SU-DHL-6 (cell line): Measurements from ENCODE around the gene FYCO1.

Experiments
- H2AFZ ChIP-seq: fragments of 200-600 bp; sonication (generic); 2 replicates; pipeline ENCODE4 v1.6.1; 2014; ENCODE audit warnings: low read depth, mild to moderate bottlenecking, moderate library complexity, mixed read lengths, antibody characterized with exemption, low read length; ENCODE audit not compliant: severe bottlenecking
- H3F3A ChIP-seq: fragments of 200-600 bp; shearing (Covaris generic); 2 replicates; pipeline ENCODE4 v1.6.0; 2016; ENCODE audit warnings: antibody characterized with exemption, mild to moderate bottlenecking; ENCODE audit not compliant: insufficient read depth
- H3K27ac ChIP-seq: fragments of 200-600 bp; sonication (generic); 2 replicates; pipeline ENCODE4 v1.5.1; 2016; ENCODE audit warnings: low read depth, mild to moderate bottlenecking, low read length, moderate library complexity, mixed read lengths
- H3K27me3 ChIP-seq: fragments of 200-600 bp; sonication (generic), shearing (Covaris generic); 2 replicates; pipeline ENCODE4 v1.6.0; 2014; ENCODE audit warnings: mild to moderate bottlenecking, low read length
- H3K36me3 ChIP-seq: fragments of 200-600 bp; sonication (generic); 2 replicates; pipeline ENCODE4 v1.6.1; 2014; ENCODE audit warnings: mild to moderate bottlenecking, low read length, mixed read lengths
- H3K4me2 ChIP-seq: fragments of 300-600, 200-600 bp; shearing (Covaris generic), sonication (generic); 2 replicates; pipeline ENCODE4 v1.6.0; 2014; ENCODE audit warnings: low read length, low read depth, mild to moderate bottlenecking; ENCODE audit not compliant: poor library complexity, severe bottlenecking
- H3K4me3 ChIP-seq: fragments of 200-600 bp; sonication (generic); 2 replicates; pipeline ENCODE4 v1.5.1; 2014; ENCODE audit warnings: antibody characterized with exemption, low read length, mild to moderate bottlenecking, mixed read lengths; ENCODE audit not compliant: insufficient read depth, poor library complexity, severe bottlenecking
- H3K79me2 ChIP-seq: fragments of 200-600 bp; sonication (generic); 2 replicates; pipeline ENCODE4 v1.6.1; 2014; ENCODE audit warnings: mild to moderate bottlenecking, low read length, moderate library complexity; ENCODE audit not compliant: insufficient read depth
- H3K9ac ChIP-seq: fragments of 200-600 bp; sonication (generic); 2 replicates; pipeline ENCODE4 v1.7.0; 2014; ENCODE audit warnings: mild to moderate bottlenecking, low read length
- H3K9me2 ChIP-seq: fragments of 200-600 bp; sonication (generic); replicated peaks from 2 replicates; pipeline ENCODE4 v1.6.1; 2014; ENCODE audit warnings: low read length; ENCODE audit not compliant: insufficient read depth
- H3K9me3 ChIP-seq: fragments of 200-600 bp; sonication (generic); 2 replicates; pipeline ENCODE4 v1.6.1; 2014; ENCODE audit warnings: low read length, mixed read lengths; ENCODE audit not compliant: insufficient read depth
- H4K20me1 ChIP-seq: fragments of 200-600 bp; sonication (generic); 2 replicates; pipeline ENCODE4 v1.6.1; 2014; ENCODE audit warnings: low read depth, mild to moderate bottlenecking, antibody characterized with exemption, low read length, moderate library complexity, mixed read lengths
- EZH2phosphoT487 ChIP-seq: fragments of 200-600 bp; sonication (generic), shearing (Covaris generic); conservative IDR thresholded peaks from 2 replicates; pipeline ENCODE4 v1.6.1; 2018; ENCODE audit warnings: mild to moderate bottlenecking, antibody characterized with exemption, low read length, moderate library complexity, mixed read lengths
- TF ChIP-seq, protein P1 (sequence below): fragments of 200-600 bp; sonication (generic); IDR thresholded peaks from one replicate; pipeline ENCODE4 v1.5.1; 2017; ENCODE audit warnings: antibody characterized with exemption, mild to moderate bottlenecking, low read length, moderate library complexity; ENCODE audit not compliant: insufficient read depth, poor library complexity, severe bottlenecking

The FYCO1 gene

DNA sequence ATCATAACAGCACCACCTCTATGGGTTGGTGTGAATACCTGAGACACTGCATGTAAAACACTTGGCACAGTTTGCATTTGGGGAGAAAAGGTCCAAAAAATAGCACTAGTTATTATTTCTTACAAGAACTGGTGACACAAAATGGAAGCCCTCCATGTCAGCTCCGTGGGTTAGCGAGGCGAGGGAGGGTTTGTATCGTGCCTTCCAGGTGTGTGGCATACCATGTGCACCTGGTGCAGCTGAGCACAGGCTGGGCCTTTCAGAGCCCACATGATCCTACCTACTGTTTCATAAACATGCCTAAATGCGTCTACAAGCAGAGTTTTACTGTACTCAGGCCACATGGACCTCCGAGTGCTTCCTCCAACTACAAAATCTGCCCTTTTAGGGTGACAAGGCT, 46.7 kb downstream of the FYCO1 start:
- no peaks in the 10 kb centered on the region for H3K27me3 ChIP-seq
- no peaks in the 10 kb centered on the region for H4K20me1 ChIP-seq
- H3K9me2 ChIP-seq: no peaks in the 10 kb centered on the region
- H3K79me2 ChIP-seq: no peaks in the 10 kb centered on the region
- no peak overlapping the region for H3K9ac ChIP-seq
- H3K27ac ChIP-seq: no peak overlapping the region
- TF ChIP-seq, protein P1, sequence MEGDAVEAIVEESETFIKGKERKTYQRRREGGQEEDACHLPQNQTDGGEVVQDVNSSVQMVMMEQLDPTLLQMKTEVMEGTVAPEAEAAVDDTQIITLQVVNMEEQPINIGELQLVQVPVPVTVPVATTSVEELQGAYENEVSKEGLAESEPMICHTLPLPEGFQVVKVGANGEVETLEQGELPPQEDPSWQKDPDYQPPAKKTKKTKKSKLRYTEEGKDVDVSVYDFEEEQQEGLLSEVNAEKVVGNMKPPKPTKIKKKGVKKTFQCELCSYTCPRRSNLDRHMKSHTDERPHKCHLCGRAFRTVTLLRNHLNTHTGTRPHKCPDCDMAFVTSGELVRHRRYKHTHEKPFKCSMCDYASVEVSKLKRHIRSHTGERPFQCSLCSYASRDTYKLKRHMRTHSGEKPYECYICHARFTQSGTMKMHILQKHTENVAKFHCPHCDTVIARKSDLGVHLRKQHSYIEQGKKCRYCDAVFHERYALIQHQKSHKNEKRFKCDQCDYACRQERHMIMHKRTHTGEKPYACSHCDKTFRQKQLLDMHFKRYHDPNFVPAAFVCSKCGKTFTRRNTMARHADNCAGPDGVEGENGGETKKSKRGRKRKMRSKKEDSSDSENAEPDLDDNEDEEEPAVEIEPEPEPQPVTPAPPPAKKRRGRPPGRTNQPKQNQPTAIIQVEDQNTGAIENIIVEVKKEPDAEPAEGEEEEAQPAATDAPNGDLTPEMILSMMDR: no peak
- TF ChIP-seq EZH2phosphoT487: no peak
- H3K4me3 ChIP-seq: no peak overlapping the region
- no peaks in the 10 kb centered on the region for H3K9me3 ChIP-seq
- H3K4me2 ChIP-seq: no peak overlapping the region
- H2AFZ ChIP-seq: no peak overlapping the region
- no peaks in the 10 kb centered on the region for H3F3A ChIP-seq
- no peaks in the 10 kb centered on the region for H3K36me3 ChIP-seq

DNA sequence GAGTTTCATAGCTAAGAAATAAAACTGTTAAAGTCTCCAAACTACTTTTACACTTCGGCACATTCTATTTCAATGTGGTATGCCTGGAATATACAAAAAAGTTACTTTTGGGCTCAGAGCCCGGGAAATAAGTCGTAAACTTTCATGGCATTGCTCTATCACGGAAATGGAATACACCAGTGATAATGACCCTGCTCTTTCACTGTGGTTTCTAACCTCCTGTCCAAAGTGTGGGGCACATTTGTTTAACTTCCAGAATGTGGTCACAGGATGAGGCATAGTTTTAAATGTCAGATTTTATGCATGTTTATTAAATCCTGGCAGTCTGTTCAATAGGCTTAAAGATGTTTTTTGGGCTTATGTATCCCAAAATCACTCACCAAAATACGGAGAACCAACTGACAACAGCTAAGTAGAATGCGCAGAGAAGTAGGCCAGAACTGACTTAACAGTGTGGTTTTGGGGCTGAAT, 47.3 kb downstream of the FYCO1 start:
- no peaks in the 10 kb centered on the region for H3K27me3 ChIP-seq
- H3K9ac ChIP-seq: no peak overlapping the region
- H3K9me3 ChIP-seq: no peaks in the 10 kb centered on the region
- no peaks in the 10 kb centered on the region for H3K79me2 ChIP-seq
- H3K36me3 ChIP-seq: no peaks in the 10 kb centered on the region
- H3K9me2 ChIP-seq: no peaks in the 10 kb centered on the region
- H3F3A ChIP-seq: no peaks in the 10 kb centered on the region
- H3K4me2 ChIP-seq: no peak overlapping the region
- H2AFZ ChIP-seq: no peak overlapping the region
- no peak for TF ChIP-seq EZH2phosphoT487
- TF ChIP-seq, protein P1: no peak
- no peaks in the 10 kb centered on the region for H4K20me1 ChIP-seq
- no peak overlapping the region for H3K27ac ChIP-seq
- H3K4me3 ChIP-seq: no peak overlapping the region

DNA sequence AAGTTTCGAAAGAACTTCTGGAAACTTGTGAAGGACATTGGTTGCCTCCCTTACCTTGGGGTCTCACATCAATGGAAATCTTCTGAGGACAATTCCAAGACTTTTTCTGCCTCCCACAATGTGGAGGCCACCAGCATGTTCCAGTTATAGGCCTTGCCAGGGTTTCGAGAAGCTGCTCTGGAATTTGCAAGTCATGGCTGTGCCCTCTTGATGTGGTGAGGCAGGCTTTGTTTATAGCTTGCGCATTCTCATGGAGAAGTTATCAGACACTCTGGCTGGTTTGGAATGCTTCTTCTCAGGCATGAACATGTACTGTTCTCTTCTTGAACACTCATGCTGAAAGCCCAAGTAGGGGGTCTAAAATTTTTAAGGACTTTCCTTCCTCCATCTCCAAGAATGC, 48.3 kb downstream of the FYCO1 start:
- Histone ChIP-seq H3F3A (no peaks in the 10 kb centered on the region), H3K27me3 (no peaks in the 10 kb centered on the region), H3K9ac (no peak overlapping the region), H4K20me1 (no peaks in the 10 kb centered on the region), H2AFZ (no peak overlapping the region), H3K4me2 (no peak overlapping the region), H3K79me2 (no peaks in the 10 kb centered on the region), H3K27ac (no peak overlapping the region), H3K4me3 (no peak overlapping the region), H3K9me2 (no peaks in the 10 kb centered on the region), H3K9me3 (no peaks in the 10 kb centered on the region), H3K36me3 (no peaks in the 10 kb centered on the region)
- TF ChIP-seq, protein P1: no peak
- TF ChIP-seq EZH2phosphoT487: no peak

DNA sequence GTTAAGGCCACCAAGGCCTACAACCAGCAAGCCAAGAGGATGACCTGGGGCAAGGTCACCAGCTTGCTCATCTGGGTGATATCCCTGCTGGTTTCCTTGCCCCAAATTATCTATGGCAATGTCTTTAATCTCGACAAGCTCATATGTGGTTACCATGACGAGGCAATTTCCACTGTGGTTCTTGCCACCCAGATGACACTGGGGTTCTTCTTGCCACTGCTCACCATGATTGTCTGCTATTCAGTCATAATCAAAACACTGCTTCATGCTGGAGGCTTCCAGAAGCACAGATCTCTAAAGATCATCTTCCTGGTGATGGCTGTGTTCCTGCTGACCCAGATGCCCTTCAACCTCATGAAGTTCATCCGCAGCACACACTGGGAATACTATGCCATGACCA, 48.7 kb downstream of the FYCO1 start:
- Histone ChIP-seq H3K9me2 (no peaks in the 10 kb centered on the region), H3K27ac (no peak overlapping the region), H3F3A (no peaks in the 10 kb centered on the region), H3K79me2 (no peaks in the 10 kb centered on the region), H3K9ac (no peak overlapping the region), H3K36me3 (no peaks in the 10 kb centered on the region), H3K9me3 (no peaks in the 10 kb centered on the region), H4K20me1 (no peaks in the 10 kb centered on the region), H3K27me3 (no peaks in the 10 kb centered on the region), H3K4me2 (no peak overlapping the region), H3K4me3 (no peak overlapping the region), H2AFZ (no peak overlapping the region)
- no peak for TF ChIP-seq EZH2phosphoT487
- TF ChIP-seq, protein P1: no peak
